Stimulated activated naive B cell treated with anti-CD40 and anti-IgM and Interleukin-4, amounts not matched to agents 10 μg/mL and 1 μg/mL and 100 μg/mL, for 72 hours (primary cell): ENCODE data around the gene CIBAR2.

Experiments
- ATAC-seq, 2 donors: fragments of 150-1000 bp; cut with Tn5 transposase; replicated peaks; 2 replicates each; pipeline ENCODE4 v1.10.0; 2021; ENCODE audit warnings: moderate library complexity in 1 of 2
- DNase-seq: peaks from one replicate; pipeline ENCODE4 v3.0.0; 2021
- H3K27ac Mint-ChIP-seq: one replicate; pipeline ENCODE4 v1.8.0; 2022; ENCODE audit warnings: mild to moderate bottlenecking, mixed read lengths
- H3K27me3 Mint-ChIP-seq, 2 donors: one replicate each; pipeline ENCODE4 v1.8.0; 2022; ENCODE audit warnings: mixed read lengths in 2 of 2
- H3K36me3 Mint-ChIP-seq, 2 donors: one replicate each; pipeline ENCODE4 v1.8.0; 2022; ENCODE audit warnings: mixed read lengths in 2 of 2, mild to moderate bottlenecking in 1 of 2
- H3K4me1 Mint-ChIP-seq, 2 donors: one replicate each; pipeline ENCODE4 v1.8.0; 2022; ENCODE audit warnings: mixed read lengths in 2 of 2, mild to moderate bottlenecking in 1 of 2
- H3K4me3 Mint-ChIP-seq, 2 donors: one replicate each; pipeline ENCODE4 v1.8.0; 2022; ENCODE audit warnings: mild to moderate bottlenecking in 2 of 2, mixed read lengths in 2 of 2, moderate library complexity in 1 of 2
- H3K9me3 Mint-ChIP-seq, 2 donors: one replicate each; pipeline ENCODE4 v1.8.0; 2022; ENCODE audit warnings: mixed read lengths in 2 of 2, mild to moderate bottlenecking in 1 of 2

The CIBAR2 gene

DNA sequence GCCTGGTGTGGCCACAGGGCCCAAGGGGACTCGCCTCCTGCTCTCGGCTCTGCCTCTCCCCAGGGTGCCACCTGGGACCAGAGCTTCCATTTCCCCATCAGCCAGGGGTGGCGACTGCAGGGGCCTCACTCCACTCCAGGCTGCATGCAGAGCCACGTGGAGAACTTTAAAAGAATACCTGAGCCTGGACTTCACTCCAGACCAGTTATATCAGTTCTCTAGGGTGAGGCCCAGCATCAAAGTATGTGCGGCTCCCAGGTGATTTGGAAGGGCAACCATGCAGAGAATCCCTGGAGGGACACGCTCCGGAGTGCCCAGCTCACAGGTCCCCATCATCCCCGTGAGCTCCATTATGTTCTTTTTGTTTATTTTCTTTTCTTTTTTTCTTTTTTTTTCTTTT is 44.8 kb downstream of the CIBAR2 start:
- Mint-ChIP-seq H3K9me3 (no peaks in the 10 kb centered on the region), H3K4me3 (no peak overlapping the region), H3K27me3 (peaks cover 6 to 14% of the 10 kb centered on the region in 2 donors), H3K4me1 (no peaks in the 10 kb centered on the region), H3K36me3 (peaks cover 0 to 7% of the 10 kb centered on the region in 2 donors), H3K27ac (no peak overlapping the region)
- DNase-seq: no peak
- no peak for ATAC-seq

DNA sequence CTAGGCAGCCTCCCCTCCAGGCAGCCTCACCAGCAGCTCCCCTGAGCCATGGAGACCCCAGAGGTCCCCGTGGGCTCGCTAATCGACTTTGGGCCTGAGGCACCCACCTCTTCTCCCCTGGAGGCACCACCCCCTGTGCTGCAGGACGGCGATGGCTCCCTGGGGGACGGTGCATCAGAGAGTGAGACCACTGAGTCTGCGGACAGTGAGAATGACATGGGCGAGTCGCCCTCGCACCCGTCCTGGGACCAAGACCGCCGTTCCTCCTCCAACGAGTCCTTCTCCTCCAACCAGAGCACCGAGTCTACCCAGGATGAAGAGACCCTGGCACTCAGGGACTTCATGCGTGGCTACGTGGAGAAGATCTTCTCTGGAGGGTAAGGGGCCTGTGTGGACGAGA is 45.2 kb downstream of the CIBAR2 start:
- H3K9me3 Mint-ChIP-seq: no peaks in the 10 kb centered on the region
- peaks cover 6 to 14% of the 10 kb centered on the region in 2 donors for H3K27me3 Mint-ChIP-seq
- peaks cover under 1 to 3% of the 10 kb centered on the region in 2 donors for H3K4me1 Mint-ChIP-seq
- DNase-seq (no peak), ATAC-seq (no peak)
- peaks cover 0 to 7% of the 10 kb centered on the region in 2 donors for H3K36me3 Mint-ChIP-seq
- H3K4me3 Mint-ChIP-seq: no peak overlapping the region
- H3K27ac Mint-ChIP-seq: no peak overlapping the region

DNA sequence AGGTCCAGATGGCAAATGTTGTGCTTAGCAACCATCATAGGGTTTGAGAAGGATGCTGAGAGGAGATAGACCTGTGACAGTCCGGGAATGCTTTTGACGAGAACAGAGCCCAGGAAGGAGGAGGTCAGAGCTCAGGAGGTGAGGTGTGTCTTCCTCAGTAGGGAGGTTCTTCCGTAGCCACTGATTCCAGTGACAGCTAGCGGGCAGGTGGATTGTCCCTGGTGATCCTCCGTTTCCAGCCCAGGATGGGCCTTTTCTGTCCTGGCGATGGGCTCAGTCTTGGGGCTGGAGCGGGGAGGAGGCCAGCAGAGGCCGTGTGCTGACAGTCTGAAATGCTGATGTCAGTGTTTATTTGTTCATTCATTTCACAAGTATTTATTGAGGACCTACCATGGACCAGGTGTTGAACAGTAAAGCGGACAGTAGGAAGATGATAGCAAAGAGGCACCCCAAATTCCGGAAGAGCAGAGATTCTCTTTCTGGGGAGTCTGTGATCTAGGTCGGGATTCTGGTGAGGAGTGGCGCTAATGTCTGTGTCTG is 45.9 kb downstream of the CIBAR2 start:
- Mint-ChIP-seq H3K36me3 (peaks cover 0 to 7% of the 10 kb centered on the region in 2 donors), H3K27me3 (peaks cover 6 to 14% of the 10 kb centered on the region in 2 donors), H3K4me1 (peaks cover 5 to 9% of the 10 kb centered on the region in 2 donors), H3K27ac (no peak overlapping the region), H3K9me3 (no peaks in the 10 kb centered on the region), H3K4me3 (no peak overlapping the region)
- no peak for ATAC-seq
- DNase-seq: no peak

DNA sequence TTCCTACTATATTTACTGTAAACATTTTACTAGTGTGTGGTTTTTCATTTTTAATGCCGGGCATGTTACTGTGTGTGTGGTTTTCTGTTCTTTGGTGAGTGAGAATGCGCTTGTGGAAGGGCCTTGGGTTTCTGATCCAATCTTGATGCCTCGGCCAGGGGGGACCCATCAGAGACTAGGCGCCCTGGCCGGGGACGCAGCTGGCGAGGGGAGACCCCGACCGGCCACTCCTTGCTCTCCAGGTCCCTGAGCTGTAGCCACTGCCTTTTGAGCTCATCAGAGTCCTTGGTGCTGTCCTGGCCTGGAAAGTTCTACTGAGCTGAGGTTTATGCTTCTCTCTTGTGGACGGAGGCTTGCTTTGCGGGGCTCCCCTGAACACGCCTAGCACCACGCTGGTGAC is 47.2 kb downstream of the CIBAR2 start:
- peaks cover 6 to 14% of the 10 kb centered on the region in 2 donors for H3K27me3 Mint-ChIP-seq

DNA sequence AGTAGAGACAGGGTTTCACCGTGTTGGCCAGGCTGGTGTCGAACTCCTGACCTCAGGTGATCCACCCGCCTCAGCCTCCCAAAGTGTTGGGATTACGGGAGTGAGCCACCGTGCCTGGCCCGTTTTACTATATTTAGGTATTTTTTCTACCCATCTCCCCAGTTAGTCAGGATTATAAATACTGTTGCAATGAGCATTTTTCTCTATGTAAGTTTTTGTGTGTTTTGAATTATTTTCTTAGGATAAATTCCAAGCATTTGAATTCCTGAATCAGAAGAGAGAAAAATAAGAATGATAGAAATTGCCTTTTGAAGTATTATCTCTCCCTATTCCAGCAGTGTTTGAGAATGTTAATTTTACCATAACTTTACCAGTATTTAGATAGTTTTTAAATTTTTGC is 48.1 kb downstream of the CIBAR2 start:
- ATAC-seq: no peak
- no peak overlapping the region for H3K27ac Mint-ChIP-seq
- H3K27me3 Mint-ChIP-seq: peaks cover 6 to 14% of the 10 kb centered on the region in 2 donors

More for the DNA sequence above, 47.2 kb downstream of the CIBAR2 start:
- H3K27ac Mint-ChIP-seq: no peak overlapping the region
- no peaks in the 10 kb centered on the region for H3K9me3 Mint-ChIP-seq
- no peak for DNase-seq
- no peak for ATAC-seq
- H3K4me3 Mint-ChIP-seq: no peak overlapping the region
- peaks cover 0 to 7% of the 10 kb centered on the region in 2 donors for H3K36me3 Mint-ChIP-seq
- H3K4me1 Mint-ChIP-seq: peaks cover 8 to 13% of the 10 kb centered on the region in 2 donors

DNA sequence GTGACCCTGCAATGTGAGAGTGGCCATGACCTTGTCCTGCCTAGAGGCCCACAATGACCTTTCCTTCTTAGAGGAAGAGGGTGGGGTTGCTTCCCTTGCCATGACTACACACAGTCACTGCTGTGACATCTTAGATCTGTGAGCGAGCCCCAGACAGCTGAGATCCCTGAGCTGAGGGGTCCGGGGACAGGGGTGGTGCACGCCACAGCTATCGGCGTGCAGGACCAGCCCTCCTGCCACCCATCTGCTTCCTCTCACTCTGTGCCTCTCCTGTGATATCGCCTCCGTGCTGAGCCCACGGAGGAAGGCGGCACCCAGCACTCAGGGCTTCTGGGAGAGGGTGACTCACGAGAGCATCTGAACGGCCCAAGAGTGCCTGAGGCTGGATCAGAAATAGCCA is 49.4 kb downstream of the CIBAR2 start:
- peaks cover 6 to 14% of the 10 kb centered on the region in 2 donors for H3K27me3 Mint-ChIP-seq
- DNase-seq: no peak
- H3K27ac Mint-ChIP-seq: no peak overlapping the region
- peaks cover 14 to 18% of the 10 kb centered on the region in 2 donors for H3K4me1 Mint-ChIP-seq
- no peak overlapping the region for H3K4me3 Mint-ChIP-seq
- H3K36me3 Mint-ChIP-seq: peaks cover 0 to 4% of the 10 kb centered on the region in 2 donors
- ATAC-seq: no peak
- H3K9me3 Mint-ChIP-seq: no peaks in the 10 kb centered on the region

More for the DNA sequence above, 48.1 kb downstream of the CIBAR2 start:
- H3K4me1 Mint-ChIP-seq: peaks cover 8 to 13% of the 10 kb centered on the region in 2 donors
- H3K9me3 Mint-ChIP-seq: no peaks in the 10 kb centered on the region
- no peak for DNase-seq
- H3K36me3 Mint-ChIP-seq: peaks cover 0 to 4% of the 10 kb centered on the region in 2 donors
- no peak overlapping the region for H3K4me3 Mint-ChIP-seq

DNA sequence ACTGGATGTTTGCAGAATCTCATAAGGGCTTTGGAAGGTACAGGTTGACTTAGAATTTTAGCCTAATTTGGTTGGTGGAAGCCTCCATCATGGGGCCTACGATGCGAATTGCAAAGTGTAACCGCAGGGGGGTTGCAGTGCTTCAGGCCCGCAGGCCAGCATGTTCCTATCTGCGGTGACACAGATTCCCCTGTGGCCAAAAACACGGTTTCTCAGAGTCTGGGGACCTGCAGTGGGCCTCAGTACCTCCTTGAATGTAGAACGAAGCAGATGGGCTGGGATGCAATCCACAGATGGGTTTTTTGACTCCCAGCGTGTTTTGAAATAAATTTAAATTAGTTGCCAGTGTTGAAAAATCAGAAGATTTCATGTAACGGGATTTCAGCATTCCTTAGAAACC is 49.9 kb downstream of the CIBAR2 start:
- ATAC-seq (no peak), DNase-seq (no peak)
- H3K9me3 Mint-ChIP-seq: no peaks in the 10 kb centered on the region
- no peak overlapping the region for H3K27ac Mint-ChIP-seq
- H3K27me3 Mint-ChIP-seq: peaks cover 9 to 15% of the 10 kb centered on the region in 2 donors
- H3K4me1 Mint-ChIP-seq: peaks cover 18 to 23% of the 10 kb centered on the region in 2 donors
- peaks cover 0 to 2% of the 10 kb centered on the region in 2 donors for H3K36me3 Mint-ChIP-seq
- H3K4me3 Mint-ChIP-seq: no peak overlapping the region

DNA sequence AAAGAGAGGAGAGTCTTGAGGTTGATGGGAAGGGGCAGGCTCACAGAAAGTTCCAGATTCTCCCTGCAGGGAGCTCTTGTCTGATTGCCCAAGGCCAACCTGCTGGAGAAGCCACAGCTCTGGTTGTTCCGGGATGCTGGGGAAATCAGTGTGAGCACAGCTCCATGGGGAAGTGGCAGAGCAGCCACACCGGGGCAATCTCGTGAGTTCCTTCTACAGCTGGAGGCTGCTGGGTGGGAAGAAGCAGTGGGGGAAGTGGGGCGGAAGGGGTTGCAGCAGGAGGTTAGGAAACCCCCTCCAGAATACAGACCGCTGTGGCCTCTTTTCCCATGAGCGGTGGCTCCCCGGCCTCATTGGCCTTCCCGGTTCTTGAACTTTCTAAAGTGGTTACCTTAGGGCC is 50.7 kb downstream of the CIBAR2 start:
- Mint-ChIP-seq H3K4me3 (no peak overlapping the region), H3K27me3 (peaks cover 9 to 15% of the 10 kb centered on the region in 2 donors), H3K27ac (no peak overlapping the region), H3K9me3 (no peaks in the 10 kb centered on the region), H3K36me3 (no peaks in the 10 kb centered on the region), H3K4me1 (peaks cover 21 to 31% of the 10 kb centered on the region in 2 donors)
- DNase-seq (no peak), ATAC-seq (peak; percentile 41)

DNA sequence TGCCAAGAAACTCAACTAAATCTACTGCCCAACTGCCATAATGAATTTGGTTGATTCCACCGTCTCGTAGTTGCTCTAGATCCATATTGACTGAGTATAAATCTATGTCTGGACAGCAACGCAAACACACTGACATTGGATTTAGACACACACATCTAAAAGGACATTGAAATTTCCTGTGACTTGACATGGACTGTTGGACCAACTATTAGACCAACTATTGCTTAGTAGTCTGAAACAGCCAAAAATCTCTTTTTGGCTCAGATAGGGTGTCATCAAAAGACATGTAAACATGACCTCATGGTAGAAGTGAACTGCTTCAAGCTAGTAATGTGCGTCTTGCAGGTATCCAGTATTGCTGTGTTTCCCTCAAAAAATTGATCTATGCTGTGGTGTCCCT is 53.4 kb downstream of the CIBAR2 start:
- Mint-ChIP-seq H3K4me1 (peaks cover 33 to 48% of the 10 kb centered on the region in 2 donors), H3K27ac (no peak overlapping the region)
- no peak for DNase-seq

DNA sequence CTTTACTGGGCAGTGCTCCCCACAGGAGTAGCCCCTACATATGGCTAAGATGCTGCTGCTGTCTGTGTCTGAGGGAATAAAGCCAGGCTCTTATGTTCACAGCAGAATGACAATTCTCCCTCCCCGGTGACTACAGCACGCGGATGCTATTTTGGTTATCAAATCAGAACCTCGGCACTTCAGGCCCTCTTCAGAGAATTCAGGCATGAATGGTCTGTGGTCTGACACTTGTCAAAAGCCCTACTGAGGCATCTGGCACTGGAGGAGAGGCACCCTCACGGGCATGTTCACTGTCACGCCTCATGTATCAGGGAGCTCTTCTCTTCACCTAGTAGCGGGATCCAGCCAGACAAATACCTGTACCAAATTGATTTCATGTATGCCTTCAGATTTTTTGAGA is 54.3 kb downstream of the CIBAR2 start:
- Mint-ChIP-seq H3K27ac (no peak overlapping the region), H3K4me3 (no peak overlapping the region), H3K4me1 (peaks cover 33 to 48% of the 10 kb centered on the region in 2 donors), H3K9me3 (no peaks in the 10 kb centered on the region), H3K27me3 (peaks cover 3 to 6% of the 10 kb centered on the region in 2 donors), H3K36me3 (no peaks in the 10 kb centered on the region)
- ATAC-seq (peak; percentile 39 to 42), DNase-seq (peak; percentile 20)

More for the DNA sequence above, 53.4 kb downstream of the CIBAR2 start:
- ATAC-seq: no peak
- Mint-ChIP-seq H3K36me3 (no peaks in the 10 kb centered on the region), H3K9me3 (no peaks in the 10 kb centered on the region), H3K27me3 (peaks cover 3 to 6% of the 10 kb centered on the region in 2 donors), H3K4me3 (no peak overlapping the region)

DNA sequence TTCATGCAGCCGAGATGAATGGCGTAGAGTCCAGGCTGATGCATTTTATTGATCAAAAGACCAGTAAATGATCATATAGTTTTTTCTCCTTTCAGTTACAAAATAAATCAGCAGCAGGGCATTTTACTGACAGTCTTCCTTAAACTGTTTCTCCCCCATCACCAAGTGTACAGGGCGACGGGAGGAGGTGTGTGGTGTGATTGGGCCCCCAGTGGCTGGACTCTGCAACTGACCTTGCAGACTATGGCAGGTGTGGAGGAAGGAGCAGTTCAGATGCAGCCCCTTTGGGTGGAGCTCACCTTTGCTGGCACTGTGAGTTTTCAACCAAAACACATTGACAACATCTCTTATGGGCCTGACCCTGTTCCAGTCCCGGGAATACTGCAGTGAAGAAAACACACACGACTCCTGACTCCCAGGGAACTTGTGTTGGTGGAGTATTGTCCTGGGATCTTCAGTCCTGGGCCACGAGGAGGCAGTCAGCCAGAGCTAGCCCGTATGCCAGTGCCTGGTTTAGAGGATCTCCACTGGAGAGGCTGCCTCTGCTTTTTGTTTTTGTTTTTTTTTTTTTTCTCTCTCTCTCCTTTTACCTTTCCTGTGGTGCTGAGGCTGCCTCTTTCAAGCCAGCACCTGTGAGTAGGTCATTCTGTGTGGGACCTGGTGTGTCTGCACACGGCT is 54.9 kb downstream of the CIBAR2 start:
- peak overlapping the region; percentile 31 for H3K27ac Mint-ChIP-seq
- peaks cover 33 to 48% of the 10 kb centered on the region in 2 donors for H3K4me1 Mint-ChIP-seq
- peaks cover 3 to 6% of the 10 kb centered on the region in 2 donors for H3K27me3 Mint-ChIP-seq
- H3K36me3 Mint-ChIP-seq: no peaks in the 10 kb centered on the region
- H3K9me3 Mint-ChIP-seq: no peaks in the 10 kb centered on the region
- no peak overlapping the region for H3K4me3 Mint-ChIP-seq
- DNase-seq (no peak), ATAC-seq (no peak)

DNA sequence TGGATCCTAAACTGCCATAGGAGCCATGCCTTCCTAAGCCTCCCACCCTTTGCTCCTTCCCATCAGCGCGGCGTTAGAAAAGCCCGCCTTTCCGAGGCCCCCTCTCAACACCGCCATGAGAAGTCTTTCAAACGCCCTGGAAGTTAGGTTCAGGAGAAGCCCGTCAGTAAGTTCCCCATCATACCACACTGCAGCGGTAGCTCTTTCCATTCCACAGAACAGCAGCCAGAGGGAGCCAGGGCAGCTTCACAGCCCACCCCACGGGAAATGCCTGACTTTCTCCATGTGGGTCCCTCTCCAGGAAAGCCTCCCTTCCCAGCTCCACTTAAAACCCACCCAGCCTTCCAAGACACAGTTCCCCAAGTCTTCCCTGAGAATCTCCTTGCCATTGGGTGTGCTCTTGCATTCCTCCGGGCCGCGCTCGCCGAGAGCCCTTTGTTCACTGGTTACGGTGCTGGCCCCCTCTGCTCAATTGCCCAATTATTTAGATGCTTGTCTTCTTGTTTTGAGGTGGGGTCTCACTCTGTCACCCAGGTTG is 56.0 kb downstream of the CIBAR2 start:
- H3K9me3 Mint-ChIP-seq: no peaks in the 10 kb centered on the region
- ATAC-seq (no peak), DNase-seq (no peak)
- H3K36me3 Mint-ChIP-seq: no peaks in the 10 kb centered on the region
- H3K27me3 Mint-ChIP-seq: peaks cover 6 to 8% of the 10 kb centered on the region in 2 donors
- H3K27ac Mint-ChIP-seq: peak overlapping the region; percentile 59
- H3K4me1 Mint-ChIP-seq: peaks cover 29 to 38% of the 10 kb centered on the region in 2 donors
- peak overlapping the region; percentile 70 to 79 for H3K4me3 Mint-ChIP-seq

DNA sequence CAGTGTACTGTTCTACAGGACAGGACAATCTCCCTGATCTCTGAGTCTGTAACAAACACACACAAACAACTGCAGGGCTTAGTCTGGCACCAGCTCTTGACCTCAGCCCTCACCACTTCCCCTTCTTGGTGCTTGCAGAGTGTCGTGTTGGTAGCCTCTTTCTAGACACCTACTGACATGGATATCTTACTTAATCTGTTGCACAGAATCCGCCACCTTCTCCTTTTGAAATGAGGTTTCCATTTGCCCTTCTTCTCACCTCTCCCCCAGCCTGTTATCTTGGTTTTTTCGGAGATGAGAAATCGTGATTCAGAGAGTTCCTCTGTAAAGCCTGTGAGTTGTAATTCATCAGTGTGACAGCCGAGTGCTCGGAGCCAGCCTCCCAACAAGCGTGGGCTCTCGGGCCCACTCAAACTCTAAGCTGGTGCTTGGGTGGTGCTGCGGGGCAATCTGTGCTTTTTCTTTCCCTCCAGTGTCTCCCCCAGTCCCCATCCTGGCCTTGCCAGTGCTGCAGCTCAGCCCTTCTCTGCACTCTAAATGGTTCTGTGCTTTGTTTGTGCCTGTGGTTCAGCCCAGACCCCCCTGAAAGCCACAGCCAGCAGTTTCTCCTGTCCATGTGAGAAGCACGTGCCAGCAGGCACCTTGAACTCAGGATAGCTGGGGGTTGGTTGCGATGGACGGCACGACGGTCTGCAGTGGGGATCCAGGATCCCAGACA is 56.6 kb downstream of the CIBAR2 start:
- peaks cover 28 to 38% of the 10 kb centered on the region in 2 donors for H3K4me1 Mint-ChIP-seq
- peak; percentile 65 for DNase-seq
- H3K27me3 Mint-ChIP-seq: peaks cover 6 to 9% of the 10 kb centered on the region in 2 donors
- ATAC-seq: peak; percentile 96 to 98
- H3K4me3 Mint-ChIP-seq: peak overlapping the region; percentile 70 to 79
- H3K9me3 Mint-ChIP-seq: no peaks in the 10 kb centered on the region
- H3K36me3 Mint-ChIP-seq: no peaks in the 10 kb centered on the region
- peak overlapping the region; percentile 63 for H3K27ac Mint-ChIP-seq

DNA sequence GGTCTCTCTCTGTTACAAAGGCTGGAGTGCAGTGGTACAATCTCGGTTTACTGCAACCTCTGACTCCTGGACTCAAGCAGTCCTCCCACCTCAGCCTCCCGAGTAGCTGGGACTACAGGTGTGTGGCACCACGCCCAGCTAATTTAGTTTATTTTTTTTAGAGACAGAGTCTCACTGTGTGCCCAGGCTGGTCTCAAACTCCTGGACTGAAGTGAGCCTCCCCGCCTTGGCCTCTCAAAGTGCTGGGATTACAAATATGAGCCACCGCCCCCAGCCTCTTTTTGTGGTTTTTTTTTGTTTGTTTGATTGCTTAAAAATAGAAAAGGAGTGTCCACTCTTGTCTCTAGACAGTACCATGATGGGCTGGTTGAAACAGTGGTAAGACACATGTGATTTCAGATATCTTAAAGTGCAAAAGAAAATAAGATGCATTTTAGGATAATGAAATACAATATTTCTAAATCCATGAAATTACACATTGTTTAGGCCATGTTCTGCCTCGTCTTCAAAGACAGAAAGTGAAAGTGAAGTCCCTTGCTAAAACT is 57.3 kb downstream of the CIBAR2 start:
- Mint-ChIP-seq H3K36me3 (no peaks in the 10 kb centered on the region), H3K4me3 (peak overlapping the region; percentile 70 to 79), H3K4me1 (peaks cover 31 to 41% of the 10 kb centered on the region in 2 donors), H3K27ac (peak overlapping the region; percentile 63), H3K27me3 (peaks cover 6 to 12% of the 10 kb centered on the region in 2 donors), H3K9me3 (no peaks in the 10 kb centered on the region)
- DNase-seq: no peak
- ATAC-seq: no peak
